ENCODE results near the gene BBOF1. TPM values are rescaled to one million over a fixed set of nuclear protein-coding genes. Genes with fewer than 3 reads are reported as not detected.

The BBOF1 gene
- total and polyA plus RNA-seq, 2 donors (not counting 3 experiments of a cell fraction or from before 2014, with no cell fraction given) = 0.63 to 2.3 TPM

DNA sequence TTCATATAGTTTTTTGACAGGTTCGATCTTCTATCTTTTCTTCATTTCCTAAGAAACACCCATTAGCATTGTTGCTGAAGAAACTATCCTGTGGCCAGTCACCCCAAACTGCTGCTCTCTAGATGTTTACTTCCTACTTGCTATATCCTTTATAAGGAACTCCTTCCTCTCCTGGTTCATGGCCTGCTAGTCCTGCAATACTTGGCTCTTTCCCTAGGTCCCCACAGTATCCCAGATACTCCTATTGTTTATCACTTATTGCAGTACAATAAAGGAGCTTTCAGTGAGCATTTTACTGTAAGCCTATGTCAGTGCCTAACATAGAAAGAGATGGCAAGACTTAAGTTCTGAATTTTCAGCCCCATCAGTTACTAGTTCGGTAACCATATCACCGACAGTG, 62.3 kb downstream of the BBOF1 start:
- BruUV-seq (replicated peaks) = no TSS peak
- Histone ChIP-seq H3K27ac (ENCODE audit: insufficient read depth, low read depth, low read length) (no peak overlapping the region), H3K27me3 (ENCODE audit: control insufficient read depth in 2 of 2, insufficient read depth in 2 of 2, low read length in 2 of 2) (no peaks in the 10 kb centered on the region), H3K9ac (replicated peaks; ENCODE audit: extremely low read depth, insufficient read depth, low read length) (no peak overlapping the region), H3K79me2 (ENCODE audit: control insufficient read depth, insufficient read depth, low read length) (no peaks in the 10 kb centered on the region), H3K36me3 (ENCODE audit: control insufficient read depth in 2 of 2, extremely low read depth in 1 of 2, insufficient read depth in 2 of 2, low read length in 2 of 2) (no peaks in the 10 kb centered on the region), H3K4me2 (ENCODE audit: insufficient read depth, low read length) (peak overlapping the region; percentile 17), H2AFZ (ENCODE audit: low read depth, low read length) (no peak overlapping the region), H3K9me1 (replicated peaks; ENCODE audit: control insufficient read depth, extremely low read depth, insufficient read depth, low read length) (no peaks in the 10 kb centered on the region), H3K4me3 (replicated peaks in 1 of 3; ENCODE audit: insufficient read depth in 1 of 3, low read depth in 1 of 3, low read length in 3 of 3) (no peak overlapping the region), H3K9me3 (replicated peaks; ENCODE audit: control insufficient read depth, insufficient read depth, low read length) (no peaks in the 10 kb centered on the region), H3K4me1 (ENCODE audit: control insufficient read depth, extremely low read depth, insufficient read depth, low read length) (peaks cover 33% of the 10 kb centered on the region), H4K20me1 (replicated peaks; ENCODE audit: control insufficient read depth, extremely low read depth, insufficient read depth, low read length) (no peaks in the 10 kb centered on the region)
- ChIA-PET CTCF (interaction anchor here (1.6 kb wide), 1 partner anchor 33 kb away, joined by 4 read pairs; no protein-coding TSS in a partner anchor), POLR2A (interaction anchor here (0.6 kb wide), 1 partner anchor 412 kb away, joined by 4 read pairs; the partner anchor contains the start of gene ISCA2)
- dilution Hi-C loops (cut with MboI; ENCODE audit: extremely low pct_ligation_motif_present, low sequenced_read_pairs) = no loop called here
- peak; percentile 67 for FAIRE-seq
- TF ChIP-seq MAX (IDR thresholded peaks at IDR 0.05; ENCODE audit: insufficient read depth, insufficient read length) = no peak
- no peak for TF ChIP-seq CTCF (IDR thresholded peaks at IDR 0.05; ENCODE audit: extremely low read depth in 1 of 2, insufficient read depth in 1 of 2, low read depth in 1 of 2, low read length in 2 of 2)
- no peak for TF ChIP-seq JUN (IDR thresholded peaks at IDR 0.05; ENCODE audit: borderline replicate concordance, insufficient read depth, insufficient read length, low read depth)
- no peak for TF ChIP-seq POLR2A (IDR thresholded peaks at IDR 0.05; ENCODE audit: low read depth, low read length)
- TF ChIP-seq GATA2 (IDR thresholded peaks at IDR 0.05; ENCODE audit: insufficient read depth, insufficient read length, low read depth, low read length) = no peak
- no peak for TF ChIP-seq POLR2AphosphoS5 (IDR thresholded peaks at IDR 0.05; ENCODE audit: insufficient read depth, low read depth, low read length)
- no peak for TF ChIP-seq EZH2 (IDR thresholded peaks at IDR 0.05; ENCODE audit: borderline replicate concordance, low read depth, low read length, severe bottlenecking)
- TF ChIP-seq MYC (IDR thresholded peaks at IDR 0.05; ENCODE audit: low read depth, low read length) = no peak
- no peak for TF ChIP-seq FOS (IDR thresholded peaks at IDR 0.05; ENCODE audit: borderline replicate concordance, insufficient read depth, low read length)
- no peak for DNase-seq (ENCODE audit: low read depth, low spot score)
- intact Hi-C loops (cut with micrococcal nuclease) = no loop called here

All from endothelial cell of umbilical vein (primary cell).